Measurements from ENCODE around the gene CDK5RAP2.
A peak's percentile ranks its signal among the peaks of the same experiment; 100 is the strongest.
"Not testable (repeated sequence)": the region's sequence is repeated elsewhere in the genome, so short reads cannot be mapped to it uniquely, and the experiment has no call there.

Gene CDK5RAP2

DNA sequence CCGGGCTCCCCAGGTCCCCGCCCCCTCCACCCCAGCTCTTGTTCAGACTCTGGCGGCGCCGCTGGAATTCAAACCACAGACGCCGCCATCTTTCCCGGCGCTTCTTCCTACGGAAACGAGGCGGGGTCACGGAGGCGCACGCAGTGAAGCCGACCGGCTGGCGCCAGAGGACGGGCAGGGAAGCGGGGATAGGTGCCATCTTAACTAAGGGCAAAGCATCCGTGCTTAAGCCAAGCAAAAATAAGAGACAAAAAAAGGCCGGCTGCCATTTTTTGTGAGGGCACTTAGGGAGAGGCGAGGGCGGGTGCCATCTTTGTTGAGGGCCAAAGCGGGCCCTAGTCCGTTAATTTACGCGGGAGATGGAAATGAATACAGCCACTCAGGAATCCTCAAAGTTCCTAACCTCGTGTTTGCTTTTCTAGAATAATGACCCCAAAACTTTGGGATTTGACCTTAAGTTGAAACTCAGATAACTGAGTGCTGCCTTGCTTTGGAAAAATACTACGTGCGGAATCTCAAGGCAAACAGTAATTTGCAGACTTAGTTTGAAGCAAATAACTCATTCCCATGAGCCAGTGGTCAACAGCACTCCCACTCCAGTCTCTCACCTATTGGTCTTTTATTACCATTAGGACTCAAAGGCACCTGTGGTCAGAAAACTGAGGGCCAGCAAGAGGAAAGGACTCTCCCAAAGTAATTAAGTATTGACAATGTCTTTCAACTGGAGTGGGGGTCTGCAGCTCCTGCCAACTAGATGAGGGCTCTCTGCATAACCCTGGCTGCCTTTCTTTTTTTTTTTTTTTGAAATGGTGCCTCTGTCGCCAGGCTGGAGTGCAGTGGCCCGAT, at the start of gene CDK5RAP2:
Gene CDK5RAP2 (minus strand): TSS at position 117 of the 846 bp plus-strand sequence. CDS start 189 bp downstream, outside the sequence.
- peak; percentile 68 to 82 for DNase-seq

DNA sequence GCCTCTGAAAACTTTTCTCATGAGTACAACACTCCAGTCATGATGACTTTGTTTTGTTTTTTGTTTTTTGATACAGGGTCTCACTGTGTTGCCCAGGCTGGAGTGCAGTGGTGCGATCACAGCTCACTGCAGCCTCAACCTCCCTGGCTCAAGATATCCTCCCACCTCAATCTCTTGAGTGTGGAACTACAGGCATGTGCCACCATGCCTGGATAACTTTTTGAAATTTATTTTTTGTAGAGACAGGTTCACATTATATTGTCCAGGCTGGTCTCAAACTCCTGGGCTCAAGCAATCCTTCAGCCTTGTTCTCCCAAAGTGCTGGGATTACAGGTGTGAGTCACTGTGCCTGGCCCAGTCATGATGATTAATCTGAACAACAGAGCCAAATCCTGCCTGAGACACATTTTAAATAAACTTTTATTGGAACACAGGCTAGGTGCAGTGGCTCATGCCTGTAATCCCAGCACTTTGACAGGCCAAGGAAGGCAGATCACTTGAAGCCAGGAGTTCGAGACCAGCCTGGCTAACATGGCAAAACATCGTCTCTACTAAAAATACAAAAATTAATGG, 49.0 kb upstream of the CDK5RAP2 start:
- DNase-seq, result not testable (repeated sequence)

DNA sequence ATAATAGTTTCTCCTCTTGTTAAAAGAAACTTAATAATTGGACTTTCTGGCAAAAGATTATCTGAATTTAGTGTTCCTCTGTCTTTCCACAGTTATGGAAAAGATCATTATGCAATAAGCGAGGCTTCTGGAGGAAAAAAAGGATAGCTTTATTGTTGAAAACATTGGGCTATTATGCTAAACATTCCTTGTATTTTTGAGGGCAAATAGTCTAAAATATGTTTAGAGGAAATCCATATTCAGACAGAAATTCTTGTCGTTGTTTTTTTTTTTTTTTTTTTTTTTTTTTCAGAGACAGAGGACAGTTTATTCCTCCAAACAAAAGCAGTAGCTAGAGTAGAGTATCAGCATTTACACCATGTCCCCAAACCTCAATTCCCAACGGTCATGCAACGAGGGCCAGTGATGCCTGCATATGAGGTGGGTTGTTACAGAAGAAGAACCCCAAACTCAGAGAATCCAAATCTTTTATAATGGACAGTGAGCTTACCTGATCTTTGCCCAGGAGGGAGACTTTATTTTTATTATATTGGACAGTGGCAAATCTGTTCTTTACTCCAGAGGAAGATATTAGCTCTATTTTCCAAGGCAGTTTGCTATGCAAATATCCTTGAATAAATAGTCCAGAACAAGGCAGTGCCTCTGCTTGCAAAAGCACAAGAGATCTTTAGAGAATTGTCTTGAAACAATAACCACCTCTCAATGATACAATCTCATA, 48.4 kb upstream of the CDK5RAP2 start:
- no peak for DNase-seq

DNA sequence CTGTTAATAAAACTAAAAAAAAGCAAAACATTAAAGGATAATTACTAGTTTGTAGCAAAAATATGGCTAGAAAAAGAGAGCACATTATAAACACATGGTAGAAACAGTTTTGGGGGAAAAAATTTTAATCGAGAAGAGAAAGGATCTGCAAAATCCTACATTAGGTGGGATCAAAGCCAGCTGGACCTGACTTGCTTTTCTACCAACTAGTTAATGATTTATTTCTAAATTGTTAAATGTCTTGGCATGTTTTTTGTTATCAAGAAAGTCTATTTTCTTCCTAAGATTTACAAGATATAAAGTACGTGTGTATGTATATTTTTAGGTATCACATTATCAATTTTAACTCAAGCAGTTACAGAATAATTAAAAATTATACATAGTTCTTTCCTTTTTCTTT, 47.1 kb upstream of the CDK5RAP2 start:
- no peak for DNase-seq

DNA sequence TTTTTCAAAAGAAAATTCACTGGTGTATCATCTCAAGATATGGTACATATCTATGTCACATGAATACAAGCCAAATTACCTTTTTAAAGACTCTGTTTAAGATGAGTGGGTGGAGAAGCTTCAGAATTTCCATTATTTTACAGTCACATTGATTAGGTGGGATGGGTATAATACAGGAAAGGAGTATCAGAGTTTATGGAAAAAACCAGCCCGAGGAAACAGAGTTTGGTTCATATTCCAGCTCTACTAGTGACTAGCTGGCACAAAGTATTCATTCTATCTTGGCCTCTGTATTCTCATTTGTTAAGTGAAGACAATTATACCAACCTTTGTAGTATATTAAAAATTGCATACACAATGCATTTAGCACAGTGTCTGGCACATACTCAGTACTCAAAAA, 46.5 kb upstream of the CDK5RAP2 start:
- no peak for DNase-seq

DNA sequence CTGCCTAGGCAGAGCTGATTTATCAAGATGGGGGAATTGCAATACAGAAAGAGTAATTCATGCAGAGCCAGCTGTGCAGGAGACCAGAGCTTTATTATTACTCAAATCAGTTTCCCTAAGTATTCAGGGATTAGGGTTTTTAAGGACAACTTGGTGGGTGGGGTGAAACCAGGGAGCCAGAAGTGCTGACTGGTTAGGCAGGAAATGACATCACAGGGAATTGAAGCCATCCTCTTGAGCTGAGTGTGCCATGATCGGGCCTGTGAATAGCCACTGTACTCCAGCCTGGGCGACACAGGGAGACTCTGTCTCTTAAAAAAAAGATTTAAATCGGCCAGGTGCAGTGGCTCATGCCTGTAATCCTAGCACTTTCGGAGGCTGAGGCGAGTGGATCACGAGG, 45.3 kb upstream of the CDK5RAP2 start:
- DNase-seq, result no peak

DNA sequence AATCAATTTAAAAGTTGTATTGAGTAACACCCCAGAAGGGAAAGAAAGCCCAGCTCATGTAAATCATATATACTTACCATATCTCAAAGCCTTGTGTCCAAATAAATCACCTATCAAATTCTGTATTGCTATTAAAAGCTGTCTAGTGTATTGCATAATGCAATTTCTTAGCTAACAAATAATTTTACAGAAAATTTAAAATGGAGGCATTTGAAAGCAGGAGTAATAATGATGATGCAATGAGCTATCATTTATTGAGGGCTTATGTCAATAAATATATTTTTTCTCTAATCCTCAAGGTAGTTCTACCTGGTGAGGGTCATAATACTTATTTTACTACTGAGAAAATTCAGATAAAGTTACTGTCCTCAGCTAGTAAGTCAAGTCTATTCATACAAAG, 42.8 kb upstream of the CDK5RAP2 start:
- no peak for DNase-seq

DNA sequence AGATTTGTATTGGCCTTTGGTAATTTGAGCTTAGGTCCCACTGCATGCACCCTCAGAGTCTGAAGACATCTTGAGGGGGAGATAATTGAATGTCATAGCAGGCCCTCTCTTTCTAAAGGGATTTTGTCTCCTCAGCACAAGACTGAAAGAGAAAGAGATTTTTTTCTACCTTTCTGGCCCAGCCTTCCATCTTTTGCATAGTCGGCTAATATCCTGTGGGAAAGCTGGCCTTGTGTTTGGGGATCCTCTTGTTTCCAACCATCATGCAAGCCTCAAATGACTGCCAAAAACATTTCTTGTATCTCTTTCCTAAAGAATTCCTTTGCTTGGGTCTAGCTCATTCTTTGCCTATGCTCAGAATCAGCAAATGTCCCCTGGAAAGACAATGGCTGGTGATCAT, 42.0 kb upstream of the CDK5RAP2 start:
- no peak for DNase-seq

DNA sequence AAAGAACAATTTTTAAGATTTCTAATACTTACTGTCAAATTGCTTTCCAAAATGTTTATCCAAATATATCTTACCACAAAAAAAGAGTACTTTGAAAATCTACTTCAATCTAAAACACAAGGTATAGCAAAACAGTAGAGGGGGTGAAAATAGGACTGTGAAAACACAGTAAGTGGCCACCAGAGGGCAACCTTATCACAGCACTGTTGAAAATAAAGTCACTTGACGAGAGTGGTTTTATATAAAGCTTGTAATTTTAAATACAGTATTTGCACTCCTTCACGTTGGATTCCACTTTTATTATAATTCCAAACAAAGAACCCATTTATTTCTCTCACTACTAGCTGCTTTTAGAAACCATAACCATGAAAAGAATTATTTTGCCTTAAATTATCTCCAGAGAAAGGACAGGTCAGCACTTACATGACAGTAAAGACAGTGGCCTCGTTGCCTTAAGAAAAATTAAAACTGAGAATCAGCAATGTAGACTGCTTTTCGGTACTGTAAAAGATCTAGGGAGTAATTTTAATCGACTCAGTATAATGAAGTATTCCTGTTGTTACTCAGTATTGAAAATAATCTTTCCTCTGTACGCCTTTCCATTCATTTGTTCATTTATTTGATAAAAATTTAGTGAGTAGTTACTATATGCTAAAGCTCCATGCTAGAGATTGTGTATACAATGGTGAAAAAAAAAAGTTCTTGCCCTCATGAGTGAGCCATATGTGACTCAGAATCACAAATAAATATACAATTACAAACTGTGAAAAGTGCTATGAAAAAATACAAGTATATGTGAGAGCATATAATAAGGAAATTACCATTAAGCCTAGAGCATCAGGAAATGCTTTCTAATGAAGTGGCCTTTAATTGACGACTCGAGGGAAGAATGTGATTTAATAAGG, 40.0 kb upstream of the CDK5RAP2 start:
- DNase-seq, result peak; percentile 1 to 3

DNA sequence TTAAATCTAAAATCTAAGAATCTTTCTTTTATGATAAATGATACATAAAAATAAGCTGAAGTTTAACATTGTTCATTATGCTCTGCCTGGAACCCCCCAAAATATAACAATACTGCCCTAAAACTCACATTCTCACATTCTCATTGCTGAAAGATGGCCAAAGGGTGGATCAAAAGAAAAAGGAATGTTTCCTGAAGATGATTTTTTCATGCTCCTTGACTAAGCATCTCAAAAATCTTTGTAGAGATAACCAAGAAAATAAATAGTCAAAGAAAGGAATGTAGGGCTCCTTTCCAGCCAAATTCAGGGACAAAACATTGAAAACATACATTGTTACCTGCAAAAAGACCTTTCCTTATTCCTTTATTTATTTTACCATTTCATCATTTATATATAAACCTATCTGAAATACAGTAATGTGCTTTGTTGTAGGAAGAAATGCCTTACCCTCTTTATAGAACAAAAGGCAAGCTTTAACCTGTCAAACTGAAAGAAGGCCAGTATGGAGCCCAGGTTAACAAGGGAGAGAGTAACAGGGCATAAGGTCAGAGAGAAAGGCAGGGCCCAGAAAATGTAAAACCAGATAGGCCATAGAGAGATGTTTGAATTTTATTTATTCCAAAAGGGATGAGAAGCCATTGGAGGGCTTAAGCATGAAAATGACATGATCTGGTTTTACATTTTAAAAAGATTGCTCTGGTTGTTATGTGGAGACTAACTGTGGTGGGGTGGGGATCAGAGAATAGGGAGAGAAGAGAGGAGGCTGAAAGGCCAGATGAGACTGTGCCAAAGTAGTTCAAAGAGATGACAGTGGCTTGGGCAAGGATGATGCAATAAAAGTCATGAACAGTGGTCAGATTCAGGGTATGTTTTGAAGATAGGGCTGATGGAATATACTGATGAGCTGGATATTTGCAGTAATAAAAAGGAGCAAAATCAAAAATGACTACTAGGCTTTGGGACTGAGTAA, 37.3 kb upstream of the CDK5RAP2 start:
- DNase-seq, result no peak

DNA sequence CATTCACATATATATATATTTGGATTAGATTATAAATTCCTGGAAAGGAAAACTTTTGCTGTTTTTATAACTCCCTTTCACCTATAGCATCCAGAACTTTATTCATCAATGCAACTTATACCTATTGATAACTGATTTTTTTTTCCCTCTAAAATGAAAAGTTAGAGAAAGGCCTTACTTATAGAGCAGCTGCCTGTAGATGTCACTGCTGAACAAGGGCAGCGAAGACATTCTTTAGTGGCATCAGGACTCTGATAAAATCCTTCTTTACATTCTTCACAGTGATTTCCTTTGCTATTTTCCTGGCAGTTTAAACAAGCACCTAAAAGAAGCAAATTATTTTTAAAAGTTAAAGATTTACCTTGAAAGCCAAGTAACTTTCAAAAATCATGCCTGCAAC, 32.3 kb upstream of the CDK5RAP2 start:
- no peak for DNase-seq

DNA sequence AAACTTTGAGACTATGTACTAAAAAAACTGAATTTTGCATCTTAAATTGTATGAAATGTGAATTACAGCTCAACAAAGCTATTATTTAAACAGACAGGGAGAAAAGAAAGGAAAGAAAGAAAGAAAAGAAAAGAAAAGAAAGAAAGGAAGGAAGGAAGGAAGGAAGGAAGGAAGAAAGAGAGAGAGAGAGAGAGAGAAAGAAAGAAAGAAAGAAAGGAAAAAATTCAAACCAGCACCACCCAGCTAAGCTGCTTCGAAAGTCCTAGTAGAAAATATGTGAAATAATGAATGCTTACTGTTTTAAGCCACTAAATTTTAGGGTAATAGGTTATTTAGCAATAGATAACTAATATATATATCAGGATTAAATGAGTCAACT, 31.7 kb upstream of the CDK5RAP2 start:
- DNase-seq, result no peak

DNA sequence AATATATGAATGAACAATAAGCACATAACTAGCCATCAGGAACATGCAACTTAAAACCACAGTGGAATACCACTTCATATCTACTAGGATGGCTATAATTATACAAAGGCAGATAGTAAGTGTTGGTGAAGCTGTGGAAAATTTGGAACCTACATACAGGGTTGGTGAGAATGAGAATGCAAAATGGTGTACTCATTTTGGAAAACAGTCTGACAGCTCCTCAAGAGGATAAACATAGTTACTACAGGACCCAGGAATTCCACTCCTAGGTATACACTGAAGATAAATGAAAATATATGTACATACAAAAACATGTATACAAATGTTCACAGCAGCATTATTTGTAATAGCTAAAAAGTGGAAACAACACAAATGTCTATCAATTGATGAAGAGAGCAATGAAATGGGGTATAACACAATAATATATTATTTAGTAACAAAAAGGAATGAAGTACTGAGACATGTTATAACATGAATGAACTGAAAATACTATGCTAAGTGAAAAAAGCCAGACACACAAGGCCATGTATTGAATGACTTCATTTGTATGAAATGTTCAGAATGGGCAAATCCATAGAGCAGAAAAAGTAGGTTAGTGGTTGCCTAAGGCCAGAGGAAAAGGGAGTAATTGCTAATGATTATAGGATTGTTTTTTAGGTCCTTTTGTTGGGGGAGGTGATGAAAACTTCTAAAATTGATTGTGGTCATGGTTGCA, 31.2 kb upstream of the CDK5RAP2 start:
- no peak for DNase-seq

DNA sequence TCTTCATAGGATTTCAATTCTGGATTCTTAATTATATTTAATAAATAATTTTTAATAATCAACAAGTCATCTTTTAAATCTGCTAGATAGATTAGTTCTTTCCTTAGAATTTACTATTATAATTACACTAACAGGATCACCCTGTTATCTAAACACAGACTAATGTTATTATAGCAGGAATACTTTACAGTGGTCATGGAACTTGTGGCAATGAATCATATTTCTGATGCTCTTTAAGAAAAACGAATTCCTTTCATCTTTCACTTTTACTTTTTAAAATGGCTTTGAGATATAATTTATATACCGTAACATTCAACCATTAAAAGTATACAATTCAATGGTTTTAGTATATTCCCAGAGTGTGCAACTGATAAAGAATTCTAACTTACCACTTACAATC, 29.7 kb upstream of the CDK5RAP2 start:
- no peak for DNase-seq

DNA sequence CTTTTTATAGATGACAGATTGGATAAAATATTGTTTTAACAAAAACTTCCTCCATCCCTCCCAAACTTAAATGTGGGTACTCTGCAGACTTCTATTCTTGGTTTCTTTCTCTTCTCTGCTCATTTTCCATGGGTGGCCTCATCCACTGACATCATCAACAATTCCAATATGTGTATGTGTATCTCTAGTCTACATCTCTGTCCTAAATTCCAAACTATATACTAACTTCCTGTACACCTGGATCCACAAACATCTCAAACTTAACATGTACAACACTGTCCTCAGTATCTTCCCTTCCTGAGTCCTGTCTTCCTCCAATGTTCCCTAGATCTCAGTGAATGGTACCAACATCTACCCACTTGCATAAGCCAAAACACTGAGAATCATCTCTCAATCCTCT, 28.5 kb upstream of the CDK5RAP2 start:
- DNase-seq, result no peak

DNA sequence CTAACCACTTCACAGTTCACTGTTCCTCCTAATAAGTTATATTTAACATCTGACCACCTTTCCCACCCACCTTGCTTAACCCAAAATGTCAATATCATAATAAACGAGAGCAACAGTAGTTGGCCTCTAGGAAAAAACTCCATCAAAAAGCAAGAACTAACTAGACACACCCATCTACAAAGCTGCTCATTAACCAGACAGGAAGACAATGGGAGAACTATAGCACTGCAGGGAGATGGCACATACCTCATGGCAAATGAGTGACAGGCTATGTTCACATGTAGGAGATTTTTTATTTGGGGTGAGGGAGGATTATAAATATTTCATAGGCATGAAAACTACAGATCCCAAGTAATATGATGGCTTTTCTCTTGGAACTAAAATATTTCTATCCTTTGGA, 23.6 kb upstream of the CDK5RAP2 start:
- DNase-seq, result no peak

DNA sequence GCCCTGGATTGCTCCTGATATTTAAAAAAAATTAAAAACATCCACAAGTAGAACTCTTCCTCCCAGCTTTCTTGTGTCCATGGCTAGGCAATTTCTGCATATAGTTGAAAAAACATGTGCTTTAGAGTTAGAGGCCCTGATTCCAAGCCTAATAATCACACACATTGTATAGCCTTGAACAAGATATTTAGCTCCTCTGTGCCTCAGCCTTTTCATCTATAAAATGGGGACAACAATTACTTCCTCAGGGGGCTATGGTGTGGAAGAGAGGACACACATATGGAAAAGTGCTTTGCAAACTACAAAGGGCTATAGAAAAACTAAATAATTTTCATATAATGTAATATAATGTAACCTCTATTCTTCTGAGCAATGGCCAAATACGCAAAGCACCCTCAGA, 23.0 kb upstream of the CDK5RAP2 start:
- DNase-seq, result no peak

DNA sequence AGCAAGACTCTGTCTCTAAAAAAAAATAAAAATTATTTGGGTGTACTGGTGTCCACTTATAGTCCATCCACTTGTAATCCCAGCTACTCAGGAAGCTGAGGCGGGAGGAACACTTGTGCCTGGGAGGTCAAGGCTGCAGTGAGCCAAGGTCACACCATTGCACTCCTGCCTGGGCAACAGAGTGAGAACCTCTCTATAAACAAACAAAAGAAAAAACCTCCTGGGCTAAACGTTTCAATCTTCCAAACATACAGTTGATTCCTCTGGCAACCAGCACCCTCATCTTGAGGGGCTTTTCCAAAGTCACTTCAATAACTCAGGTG, 13.9 kb upstream of the CDK5RAP2 start:
- no peak for DNase-seq

DNA sequence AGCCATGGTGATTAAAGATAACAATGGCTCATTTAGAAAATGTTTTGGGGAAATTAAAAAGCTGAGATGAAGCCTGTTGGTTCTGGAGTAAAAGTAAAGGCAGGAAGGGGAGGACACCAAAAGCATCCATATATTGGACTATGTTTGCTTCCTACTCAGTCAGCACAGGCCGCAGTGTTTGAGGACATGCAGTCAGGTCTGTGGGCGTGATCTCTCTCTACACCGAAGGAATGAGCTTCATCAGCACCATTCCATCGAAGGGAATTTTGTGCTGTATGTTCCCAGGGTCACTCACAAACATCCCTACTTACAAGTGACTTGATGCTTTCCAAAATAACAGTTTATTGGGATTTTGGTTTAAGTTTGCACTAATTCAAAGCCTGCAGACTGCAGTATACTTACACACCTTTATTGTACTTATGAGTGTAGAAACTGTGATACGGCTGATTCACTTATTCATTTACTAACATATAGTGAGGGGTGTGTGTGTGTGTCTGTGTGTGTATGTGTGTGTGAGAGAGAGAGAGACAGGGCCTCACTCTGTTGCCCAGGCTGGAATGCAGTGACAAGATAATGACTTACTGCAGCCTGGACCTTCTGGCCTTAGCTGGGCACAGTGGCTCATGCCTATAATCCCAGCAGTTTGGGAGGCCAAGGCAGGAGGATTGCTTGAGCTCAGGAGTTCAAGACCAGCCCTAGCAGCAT, 13.4 kb upstream of the CDK5RAP2 start:
- DNase-seq, result no peak

DNA sequence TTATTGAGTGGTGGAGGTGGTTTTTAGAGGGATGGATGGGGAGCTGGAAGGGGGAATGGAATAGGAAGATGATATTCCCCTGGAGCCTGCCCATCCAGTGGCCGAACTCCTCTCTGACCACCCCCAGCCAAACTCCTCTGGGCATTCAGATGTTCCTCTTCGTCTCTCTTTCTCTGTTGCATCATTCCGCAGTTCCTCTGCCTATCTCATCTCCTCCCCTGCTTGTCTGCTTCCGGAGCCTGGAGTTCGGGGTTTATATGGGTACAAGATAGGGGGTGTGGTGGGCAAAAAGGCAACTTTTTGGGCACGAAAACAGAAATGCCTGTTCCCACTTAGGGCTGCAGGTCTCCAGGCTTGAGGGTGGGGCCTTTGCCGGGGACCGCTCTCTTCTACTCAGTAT, 12.2 kb upstream of the CDK5RAP2 start:
- DNase-seq, result no peak

DNA sequence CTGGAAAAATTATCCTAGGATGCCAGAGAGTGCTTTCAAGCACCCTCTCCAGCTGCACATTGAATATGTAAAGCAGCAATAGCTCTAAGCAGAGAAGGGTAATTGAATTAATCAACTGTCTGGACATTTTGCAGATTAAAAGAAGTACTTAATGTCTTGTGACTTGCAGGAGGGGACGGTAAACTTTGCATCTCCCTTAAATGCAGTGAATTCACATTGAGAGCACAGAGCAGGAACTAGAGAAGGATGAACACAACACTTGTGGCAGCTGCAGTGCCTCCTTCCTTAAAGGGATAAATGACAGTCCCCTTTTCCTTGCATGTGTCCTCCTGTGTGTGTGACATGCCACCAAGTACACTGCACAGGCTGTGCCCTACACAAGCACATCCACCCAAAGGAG, 7.4 kb upstream of the CDK5RAP2 start:
- DNase-seq, result no peak
